PFSK-1 (cell line): Measurements from ENCODE around the gene CALU.

Experiments
- FOXP2 ChIP-seq: optimal IDR thresholded peaks from 2 replicates; pipeline ENCODE3; 2011; ENCODE audit warnings: borderline replicate concordance, control low read depth, inconsistent platforms; ENCODE audit not compliant: insufficient read depth; ENCODE audit errors: extremely low read length, extremely low read depth
- POLR2AphosphoS5 ChIP-seq: IDR thresholded peaks from 2 replicates; pipeline ENCODE4 v1.6.1; 2012; ENCODE audit warnings: low read depth, mild to moderate bottlenecking, control low read depth, low read length, moderate library complexity
- SIN3A ChIP-seq: IDR thresholded peaks from 2 replicates; pipeline ENCODE4 v1.6.1; 2012; ENCODE audit warnings: mild to moderate bottlenecking, low read length, moderate library complexity, borderline replicate concordance; ENCODE audit not compliant: insufficient read depth
- TAF1 ChIP-seq: IDR thresholded peaks from 2 replicates; pipeline ENCODE4 v1.6.1; 2012; ENCODE audit warnings: low read length, control low read depth, borderline replicate concordance; ENCODE audit not compliant: insufficient read depth
- TF ChIP-seq, protein P1 (sequence below), 2 experiments: IDR thresholded peaks; 2 replicates each; pipeline versions ENCODE4 v1.6.1 to v1.8.0; 2011 to 2012; ENCODE audit warnings: low read depth in 2 of 2, low read length in 2 of 2, control low read depth in 1 of 2, inconsistent platforms in 1 of 2, mild to moderate bottlenecking in 1 of 2, moderate library complexity in 1 of 2; ENCODE audit not compliant: insufficient read depth in 1 of 2

CALU gene

GRCh38 chr7:128718967-128719642, 20.1 kb upstream of the CALU start:
- no peak for TF ChIP-seq SIN3A
- TF ChIP-seq, protein P1, sequence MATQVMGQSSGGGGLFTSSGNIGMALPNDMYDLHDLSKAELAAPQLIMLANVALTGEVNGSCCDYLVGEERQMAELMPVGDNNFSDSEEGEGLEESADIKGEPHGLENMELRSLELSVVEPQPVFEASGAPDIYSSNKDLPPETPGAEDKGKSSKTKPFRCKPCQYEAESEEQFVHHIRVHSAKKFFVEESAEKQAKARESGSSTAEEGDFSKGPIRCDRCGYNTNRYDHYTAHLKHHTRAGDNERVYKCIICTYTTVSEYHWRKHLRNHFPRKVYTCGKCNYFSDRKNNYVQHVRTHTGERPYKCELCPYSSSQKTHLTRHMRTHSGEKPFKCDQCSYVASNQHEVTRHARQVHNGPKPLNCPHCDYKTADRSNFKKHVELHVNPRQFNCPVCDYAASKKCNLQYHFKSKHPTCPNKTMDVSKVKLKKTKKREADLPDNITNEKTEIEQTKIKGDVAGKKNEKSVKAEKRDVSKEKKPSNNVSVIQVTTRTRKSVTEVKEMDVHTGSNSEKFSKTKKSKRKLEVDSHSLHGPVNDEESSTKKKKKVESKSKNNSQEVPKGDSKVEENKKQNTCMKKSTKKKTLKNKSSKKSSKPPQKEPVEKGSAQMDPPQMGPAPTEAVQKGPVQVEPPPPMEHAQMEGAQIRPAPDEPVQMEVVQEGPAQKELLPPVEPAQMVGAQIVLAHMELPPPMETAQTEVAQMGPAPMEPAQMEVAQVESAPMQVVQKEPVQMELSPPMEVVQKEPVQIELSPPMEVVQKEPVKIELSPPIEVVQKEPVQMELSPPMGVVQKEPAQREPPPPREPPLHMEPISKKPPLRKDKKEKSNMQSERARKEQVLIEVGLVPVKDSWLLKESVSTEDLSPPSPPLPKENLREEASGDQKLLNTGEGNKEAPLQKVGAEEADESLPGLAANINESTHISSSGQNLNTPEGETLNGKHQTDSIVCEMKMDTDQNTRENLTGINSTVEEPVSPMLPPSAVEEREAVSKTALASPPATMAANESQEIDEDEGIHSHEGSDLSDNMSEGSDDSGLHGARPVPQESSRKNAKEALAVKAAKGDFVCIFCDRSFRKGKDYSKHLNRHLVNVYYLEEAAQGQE (IDR thresholded peaks at IDR 0.05; ENCODE audit: insufficient read depth in 1 of 2, low read depth in 2 of 2, low read length in 2 of 2): no peak
- no peak for TF ChIP-seq TAF1
- TF ChIP-seq FOXP2: no peak
- no peak for TF ChIP-seq POLR2AphosphoS5

DNA sequence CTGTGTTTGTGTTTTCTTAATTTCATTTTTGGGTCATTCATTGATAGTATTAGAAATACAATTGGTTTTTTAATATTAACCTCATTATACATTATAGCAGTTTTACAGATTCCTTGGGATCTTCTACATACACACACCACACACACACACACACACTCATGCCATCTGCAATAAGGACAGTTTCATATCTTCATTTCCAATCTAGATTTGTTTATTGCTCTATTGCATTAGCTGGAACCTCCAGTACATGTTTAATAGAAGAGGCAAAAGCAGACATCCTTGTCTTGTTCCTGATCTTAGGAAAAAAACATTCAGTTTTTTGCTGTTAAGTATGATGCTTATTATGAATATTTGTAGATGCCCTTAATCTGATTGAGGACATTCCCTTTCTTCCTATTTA, 17.8 kb upstream of the CALU start:
- TF ChIP-seq FOXP2 (no peak), SIN3A (no peak), TAF1 (no peak), POLR2AphosphoS5 (no peak)
- TF ChIP-seq, protein P1 (IDR thresholded peaks at IDR 0.05; ENCODE audit: insufficient read depth in 1 of 2, low read depth in 2 of 2, low read length in 2 of 2): no peak

GRCh38 chr7:128724743-128725142, 14.4 kb upstream of the CALU start:
- no peak for TF ChIP-seq TAF1
- no peak for TF ChIP-seq POLR2AphosphoS5
- no peak for TF ChIP-seq SIN3A
- TF ChIP-seq FOXP2: no peak
- TF ChIP-seq, protein P1 (IDR thresholded peaks at IDR 0.05; ENCODE audit: insufficient read depth in 1 of 2, low read depth in 2 of 2, low read length in 2 of 2): no peak

GRCh38 chr7:128725531-128725930, 13.6 kb upstream of the CALU start:
- TF ChIP-seq, protein P1 (IDR thresholded peaks at IDR 0.05; ENCODE audit: insufficient read depth in 1 of 2, low read depth in 2 of 2, low read length in 2 of 2): no peak
- TF ChIP-seq FOXP2 (no peak), TAF1 (no peak), SIN3A (no peak), POLR2AphosphoS5 (no peak)
